ENCODE results near the gene BTD.
"Not testable (repeated sequence)": the region's sequence is repeated elsewhere in the genome, so short reads cannot be mapped to it uniquely, and the experiment has no call there.

The BTD gene, protein sequence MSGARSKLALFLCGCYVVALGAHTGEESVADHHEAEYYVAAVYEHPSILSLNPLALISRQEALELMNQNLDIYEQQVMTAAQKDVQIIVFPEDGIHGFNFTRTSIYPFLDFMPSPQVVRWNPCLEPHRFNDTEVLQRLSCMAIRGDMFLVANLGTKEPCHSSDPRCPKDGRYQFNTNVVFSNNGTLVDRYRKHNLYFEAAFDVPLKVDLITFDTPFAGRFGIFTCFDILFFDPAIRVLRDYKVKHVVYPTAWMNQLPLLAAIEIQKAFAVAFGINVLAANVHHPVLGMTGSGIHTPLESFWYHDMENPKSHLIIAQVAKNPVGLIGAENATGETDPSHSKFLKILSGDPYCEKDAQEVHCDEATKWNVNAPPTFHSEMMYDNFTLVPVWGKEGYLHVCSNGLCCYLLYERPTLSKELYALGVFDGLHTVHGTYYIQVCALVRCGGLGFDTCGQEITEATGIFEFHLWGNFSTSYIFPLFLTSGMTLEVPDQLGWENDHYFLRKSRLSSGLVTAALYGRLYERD

DNA sequence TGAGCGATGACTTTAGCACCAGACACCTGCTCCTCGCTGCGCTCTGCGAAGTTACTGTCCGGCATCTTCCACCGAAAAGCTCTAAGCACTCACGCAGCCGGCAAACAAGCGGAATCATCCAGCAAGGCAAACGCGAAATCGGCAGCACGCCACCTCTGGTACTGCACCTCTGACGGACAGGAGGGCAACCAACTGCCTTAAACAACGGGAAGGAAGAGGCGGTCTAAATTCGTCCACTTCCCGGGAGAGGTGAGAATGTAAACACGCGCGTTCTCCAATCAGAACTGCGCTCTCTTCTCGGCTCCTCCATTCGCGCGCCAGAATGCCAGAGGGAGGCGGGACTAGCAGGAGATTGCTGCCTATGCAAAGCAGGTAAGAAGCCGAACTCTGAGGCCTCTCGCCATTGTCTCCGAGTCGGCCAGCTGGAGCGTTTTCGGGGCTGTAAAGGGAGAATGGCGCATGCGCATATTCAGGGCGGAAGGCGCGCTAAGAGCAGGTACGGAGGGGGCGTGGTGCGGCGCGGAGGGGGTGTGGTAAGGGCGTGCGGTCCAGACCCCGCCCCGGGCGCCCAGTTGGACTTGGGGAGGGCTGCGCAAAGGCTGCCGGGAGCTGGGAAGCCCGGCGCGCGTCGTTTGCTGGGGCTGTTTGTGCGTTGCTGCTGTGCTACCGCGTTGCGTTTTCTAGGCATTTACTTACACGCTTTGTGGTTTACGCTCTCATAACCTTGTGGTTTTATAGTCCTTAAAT is at the start of gene BTD, which contains the start of gene HACL1:
TSS of gene BTD (plus strand) at position 347 of the 747 bp plus-strand sequence. CDS start 33,695 bp downstream, outside the sequence.
TSS of gene HACL1 (minus strand) at position 171 of the 747 bp plus-strand sequence. CDS start at position 65, 106 bp downstream.
- DNase-seq, result peak; percentile 99

DNA sequence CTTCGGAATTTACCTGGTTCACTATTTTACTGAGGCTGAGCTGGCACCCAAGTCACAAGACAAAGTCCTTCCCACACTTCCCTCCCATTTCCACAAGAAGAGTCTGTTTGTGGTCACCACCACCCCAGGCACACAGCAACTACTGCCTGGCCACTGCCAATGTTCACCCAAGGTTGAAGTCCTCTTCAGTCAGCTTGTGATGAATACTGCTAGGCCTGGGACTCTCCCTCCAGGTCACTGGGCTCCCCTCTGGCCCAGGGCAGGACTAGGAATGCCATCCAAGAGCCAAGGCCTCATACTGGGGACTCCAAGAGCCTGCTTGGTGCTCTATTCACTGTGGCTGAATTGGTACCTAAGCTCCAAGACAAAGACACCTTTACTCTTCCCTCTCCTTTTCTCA is 49.6 kb upstream of the BTD start:
- no peak for DNase-seq

DNA sequence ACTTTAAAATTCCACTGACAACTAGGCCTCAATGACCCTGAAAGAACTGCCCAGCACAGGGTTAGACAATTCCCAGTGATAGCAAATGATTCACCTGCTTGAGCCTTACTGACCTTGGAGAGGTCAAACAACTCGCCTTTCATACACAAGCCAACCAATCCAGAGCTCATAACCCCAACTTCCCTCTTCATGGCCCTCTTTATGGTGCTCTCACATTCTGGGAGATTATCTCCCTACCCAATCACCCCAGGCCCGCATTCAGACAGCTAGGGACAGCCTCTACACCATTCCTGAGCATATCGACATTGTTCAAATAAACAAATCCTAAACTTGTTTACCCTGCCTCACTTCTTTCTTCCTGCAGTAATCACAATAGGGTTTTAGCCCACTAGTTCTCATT is 47.8 kb upstream of the BTD start:
- DNase-seq, result no peak

DNA sequence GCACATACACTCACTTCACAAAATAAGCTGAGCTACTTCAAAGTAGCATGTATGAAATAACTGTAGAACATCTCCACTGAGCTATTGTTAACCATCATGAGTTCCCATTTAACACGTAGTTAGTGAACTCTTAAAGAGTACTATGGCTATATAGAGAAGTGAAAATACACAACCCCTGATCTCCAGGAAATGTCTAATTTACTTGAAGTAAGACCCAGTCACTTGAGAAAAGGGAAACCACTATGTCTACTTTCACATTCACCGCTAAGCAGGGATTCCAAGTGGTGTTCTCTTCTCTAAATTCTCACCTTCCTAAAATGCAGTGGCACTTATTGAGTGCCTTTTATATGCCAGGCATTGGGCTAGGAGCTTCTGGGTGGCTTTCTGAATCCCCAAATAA is 45.0 kb upstream of the BTD start:
- DNase-seq, result no peak

DNA sequence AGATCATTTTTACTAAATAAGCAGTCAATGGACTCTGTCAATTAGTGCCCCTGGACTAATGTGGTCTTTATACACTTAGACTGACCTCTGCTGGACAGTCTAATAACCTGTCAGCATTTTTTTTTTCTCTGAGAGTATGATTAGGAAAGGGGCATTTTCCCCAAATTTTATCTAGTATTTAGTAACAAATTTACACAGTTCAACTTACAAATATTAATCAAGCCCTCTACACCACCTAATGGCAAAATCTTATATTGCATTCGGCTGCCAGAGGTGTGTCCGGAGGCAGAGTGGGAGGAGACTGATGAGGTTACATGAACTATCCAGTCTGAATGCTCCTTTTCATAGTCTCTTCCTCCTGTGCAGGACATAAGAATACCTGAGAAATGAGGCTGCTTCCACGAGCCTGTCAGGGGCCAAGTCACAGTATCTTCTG is 44.0 kb upstream of the BTD start:
- peak; percentile 46 for DNase-seq

DNA sequence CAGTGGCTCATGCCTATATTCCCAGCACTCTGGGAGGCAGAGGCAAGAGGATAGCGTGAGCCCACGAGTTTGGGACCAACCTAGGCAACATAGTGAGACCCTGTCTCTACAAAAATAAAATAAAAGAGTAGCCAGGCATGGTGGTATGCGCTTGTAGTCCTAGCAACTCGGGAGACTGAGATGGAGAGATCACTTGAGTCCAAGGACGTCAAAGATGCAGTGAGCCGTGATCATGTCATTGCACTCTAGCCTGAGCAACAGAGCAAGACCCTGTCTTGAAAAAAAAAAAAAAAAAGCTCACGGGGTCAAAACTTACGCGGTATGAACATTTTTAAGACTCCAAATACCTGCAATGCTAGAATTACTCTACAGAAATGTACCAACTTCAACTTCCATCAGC is 43.0 kb upstream of the BTD start:
- no peak for DNase-seq

DNA sequence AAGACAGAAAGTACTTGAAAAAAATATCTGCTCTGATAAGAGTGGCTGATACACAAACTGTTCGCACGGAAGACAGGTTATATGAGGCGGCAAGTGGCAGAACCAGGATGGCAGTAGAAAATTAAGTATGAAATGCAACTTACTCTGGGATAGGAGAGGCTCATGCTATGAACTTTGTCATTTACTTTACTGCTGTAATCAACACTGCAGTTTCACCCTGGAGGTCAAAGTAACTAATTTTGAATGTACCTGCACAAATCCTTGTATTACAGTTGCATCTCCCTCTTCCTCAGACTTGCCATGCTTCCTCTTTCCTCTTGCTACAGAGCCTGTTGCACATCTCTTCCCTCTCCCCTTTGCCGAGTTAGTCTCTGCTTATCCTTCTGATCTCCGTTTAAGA is 39.0 kb upstream of the BTD start:
- DNase-seq, result no peak

DNA sequence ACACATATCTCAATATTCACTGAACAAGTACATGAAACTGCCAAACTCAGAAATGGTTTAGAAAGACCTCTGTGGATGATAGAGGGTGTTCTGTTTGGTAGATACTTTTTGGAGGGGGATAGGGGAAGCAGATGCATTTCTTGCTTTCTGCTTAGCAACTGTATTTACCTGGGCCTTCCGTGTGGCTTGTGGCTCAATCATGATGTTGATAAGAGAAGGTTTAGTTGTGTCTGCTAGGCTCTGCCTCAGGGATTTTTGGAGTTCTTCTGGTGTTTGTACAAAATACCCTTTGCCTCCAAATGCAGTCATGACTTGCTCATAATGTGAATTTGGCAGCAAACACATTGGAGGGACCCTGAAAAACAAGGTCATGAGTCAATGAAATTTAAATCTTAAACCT is 38.4 kb upstream of the BTD start:
- DNase-seq, result no peak

DNA sequence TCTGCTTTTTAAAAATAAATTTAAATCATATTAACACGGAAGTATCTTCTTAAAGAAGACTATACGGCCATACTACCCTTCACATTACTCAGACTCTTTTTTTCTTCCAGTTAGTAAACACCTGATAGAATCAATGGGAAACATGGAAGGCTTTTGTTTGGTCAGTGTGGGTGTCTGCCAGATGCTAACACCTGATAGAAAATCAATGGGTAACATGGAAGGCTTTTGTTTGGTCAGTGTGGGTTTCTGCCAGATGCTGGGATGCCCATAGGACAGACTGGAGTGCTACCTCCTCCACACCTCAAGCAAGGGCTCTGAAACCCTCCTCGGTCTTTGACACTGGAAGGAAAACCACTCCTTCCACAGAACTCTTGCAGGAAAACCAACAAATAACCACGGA is 29.4 kb upstream of the BTD start:
- no peak for DNase-seq

DNA sequence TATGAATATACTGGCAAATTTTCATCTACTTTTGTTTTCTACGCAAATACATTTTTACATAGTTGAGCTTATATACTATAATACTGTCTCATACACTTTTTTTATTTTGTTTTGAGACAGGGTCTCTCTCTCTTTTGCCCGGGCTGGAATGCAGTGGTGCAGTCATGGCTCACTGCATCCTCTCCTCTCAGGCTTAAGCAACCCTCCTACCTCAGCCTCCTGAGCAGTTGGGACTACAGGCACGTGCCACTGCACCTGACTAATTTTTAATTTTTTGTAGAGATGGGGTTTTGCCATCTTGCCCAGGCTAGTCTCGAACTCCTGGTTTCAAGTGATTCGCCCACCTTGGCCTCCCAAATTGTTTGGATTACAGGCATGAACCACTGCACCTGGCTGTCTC is 26.1 kb upstream of the BTD start:
- DNase-seq, result no peak

DNA sequence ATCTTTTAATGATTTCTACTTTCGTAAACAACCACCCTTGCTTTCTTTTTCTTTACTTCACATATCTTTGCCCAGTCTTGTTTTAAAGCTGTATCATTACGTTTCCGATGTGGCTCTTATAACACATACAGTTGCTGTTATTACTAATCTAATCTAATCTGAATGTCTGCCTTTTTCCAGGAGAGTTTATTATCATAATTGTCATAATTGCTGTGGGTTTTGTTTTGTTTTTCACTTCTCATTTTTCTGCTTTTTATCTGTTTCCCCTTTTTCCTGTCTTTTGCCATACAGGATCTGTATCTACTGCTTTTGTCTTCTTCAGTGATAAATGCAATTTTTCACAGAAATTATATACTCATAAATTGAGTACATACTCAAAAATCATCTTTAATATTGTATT is 25.1 kb upstream of the BTD start:
- no peak for DNase-seq

DNA sequence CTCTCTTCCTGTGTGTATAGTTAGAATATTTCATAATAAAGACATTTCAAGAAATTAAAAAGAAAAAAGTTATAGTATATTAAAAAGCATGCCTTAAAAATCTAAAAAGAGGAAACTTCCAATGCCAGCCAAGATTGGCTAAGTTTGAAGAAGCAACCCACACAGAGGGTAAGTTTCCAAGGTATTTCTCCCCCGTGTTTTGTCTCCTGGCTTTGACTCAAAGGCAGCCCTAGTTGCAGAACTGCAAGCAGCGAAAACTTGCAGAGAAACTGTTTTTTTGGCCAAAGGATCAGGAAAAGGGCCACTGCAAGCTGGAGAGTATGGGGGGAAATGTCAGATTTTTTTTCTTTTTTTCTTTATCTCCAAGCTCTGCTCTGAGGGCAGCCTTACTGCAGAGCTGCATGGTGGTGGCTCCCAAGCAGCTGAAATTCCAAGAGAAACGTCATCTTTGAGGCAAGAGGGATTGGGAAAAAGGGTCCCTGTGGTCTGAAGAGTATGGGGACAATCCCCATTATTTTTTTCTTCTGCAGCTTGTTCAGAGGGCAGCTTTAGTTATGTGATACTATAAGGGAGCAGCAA is 23.2 kb upstream of the BTD start:
- no peak for DNase-seq

DNA sequence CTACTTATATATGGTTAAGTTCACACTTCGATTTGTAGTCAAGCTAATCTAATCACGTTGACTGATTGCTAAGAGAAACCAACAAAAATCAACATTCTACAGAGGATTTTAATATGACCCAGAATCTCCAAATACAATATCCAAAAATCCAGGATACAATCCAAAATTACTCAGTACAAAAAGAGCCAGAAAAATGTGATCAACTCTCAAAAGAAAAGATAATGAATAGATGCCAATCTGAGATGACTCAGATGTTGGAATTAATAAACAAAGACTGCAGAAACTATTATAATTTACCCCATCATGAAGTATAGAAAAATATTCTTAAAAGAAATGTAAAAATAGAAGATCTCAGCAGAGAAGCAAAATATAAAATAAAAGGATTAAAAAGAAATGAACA is 22.5 kb upstream of the BTD start:
- DNase-seq, result no peak

DNA sequence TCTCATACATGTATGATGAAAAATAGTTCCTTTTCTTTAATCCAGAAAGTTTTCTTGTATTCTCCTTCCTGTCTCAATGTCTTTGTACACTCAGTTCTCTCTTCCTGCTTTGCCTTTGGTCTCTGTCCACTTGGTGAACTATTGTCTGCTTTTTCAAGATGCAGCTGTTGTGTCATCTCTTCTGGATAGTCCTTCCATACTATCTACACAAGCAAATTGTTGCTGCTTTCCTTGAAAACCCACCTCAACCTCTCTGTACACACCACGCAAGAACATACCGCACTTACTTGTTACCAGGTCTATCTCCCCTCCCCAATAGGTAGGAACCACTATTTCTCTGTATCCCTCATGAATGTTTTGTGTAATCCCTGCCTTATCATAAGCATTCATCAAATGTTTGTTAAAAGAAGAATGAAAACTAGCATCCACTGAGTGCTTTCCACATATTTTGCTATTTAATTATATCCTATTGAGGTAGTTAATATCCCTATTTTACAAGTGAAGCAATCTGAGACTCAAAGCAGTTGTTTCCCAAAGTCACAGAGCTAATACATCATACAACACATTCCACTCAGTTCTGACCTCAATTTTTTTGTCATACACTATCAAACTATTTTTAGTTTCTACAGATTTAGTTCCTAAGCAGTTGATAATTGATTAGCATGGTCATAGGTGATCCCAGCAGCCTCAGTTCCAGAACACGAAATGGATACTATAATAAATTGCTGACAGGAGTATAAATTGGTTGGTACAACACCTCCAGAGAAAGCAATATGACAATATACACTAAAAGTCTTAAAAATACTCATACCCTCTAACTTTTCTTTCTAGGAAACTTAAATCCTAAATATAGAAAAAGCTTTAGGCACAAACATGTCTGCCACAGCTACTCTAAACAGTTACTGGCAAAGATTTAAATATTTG is 19.8 kb upstream of the BTD start:
- DNase-seq, result no peak

DNA sequence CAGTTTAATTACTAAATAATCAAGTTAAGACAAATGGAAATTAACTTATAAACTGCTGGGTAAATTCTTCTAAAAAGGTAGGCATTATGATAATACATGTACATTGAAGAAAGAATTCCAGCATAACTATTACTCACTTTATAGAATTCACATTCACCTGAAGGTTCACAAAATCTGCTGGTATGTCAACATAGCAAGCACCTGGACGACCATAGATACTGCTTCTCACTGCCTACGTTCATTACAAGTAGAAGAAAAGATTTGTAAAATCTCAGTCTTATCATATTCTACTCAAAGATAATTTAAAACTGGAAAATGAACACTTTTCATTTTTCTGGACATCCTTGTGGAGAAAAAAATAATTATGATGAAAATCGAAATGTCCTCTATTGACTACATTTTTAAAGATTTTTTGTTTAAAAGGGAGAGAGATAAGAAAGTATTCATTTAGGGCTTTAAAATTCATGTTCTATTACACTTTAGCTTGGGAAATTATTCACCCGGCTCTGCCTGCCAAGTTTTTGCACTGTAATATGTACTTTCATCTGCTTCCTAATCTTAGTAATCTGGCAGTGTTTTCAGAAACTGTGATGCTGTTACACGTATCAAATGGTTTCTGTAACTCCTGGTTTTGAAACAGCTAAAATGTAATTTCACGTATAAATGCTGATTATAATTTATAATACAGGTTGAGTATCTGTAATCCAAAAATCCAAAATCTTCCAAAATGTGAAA is 16.3 kb upstream of the BTD start:
- DNase-seq, result no peak

DNA sequence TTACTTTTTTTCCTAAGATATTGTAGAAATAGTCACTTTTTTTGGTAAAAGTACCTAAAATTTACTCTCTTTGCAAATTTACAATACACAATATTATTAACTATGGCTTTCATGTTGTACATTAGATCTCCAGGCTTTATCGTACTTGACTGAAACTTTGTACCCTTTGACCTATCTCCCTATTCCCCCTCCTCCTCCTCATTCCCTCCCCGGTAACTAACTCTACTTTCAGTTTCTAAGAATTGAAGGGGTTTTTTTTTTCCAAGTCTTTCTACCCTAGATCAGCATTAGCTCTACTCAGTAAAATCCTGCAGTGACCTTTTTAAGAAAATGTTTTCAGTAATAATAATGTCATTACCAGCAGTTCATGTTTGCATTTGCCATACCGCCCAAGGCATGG is 10.3 kb upstream of the BTD start:
- DNase-seq, result no peak

DNA sequence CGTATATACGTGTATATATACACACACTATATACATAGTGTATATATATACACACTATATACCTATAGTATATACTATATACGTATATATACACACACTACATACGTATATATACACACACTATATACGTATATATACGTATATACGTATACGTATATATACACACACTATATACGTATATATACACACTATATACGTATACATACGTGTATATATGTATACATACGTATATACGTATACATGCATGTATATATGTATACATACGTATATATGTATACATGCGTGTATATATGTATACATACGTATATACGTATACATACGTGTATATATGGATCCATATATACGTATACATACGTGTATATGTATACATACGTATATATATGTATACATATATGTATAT is 9.6 kb upstream of the BTD start:
- DNase-seq, result no peak

DNA sequence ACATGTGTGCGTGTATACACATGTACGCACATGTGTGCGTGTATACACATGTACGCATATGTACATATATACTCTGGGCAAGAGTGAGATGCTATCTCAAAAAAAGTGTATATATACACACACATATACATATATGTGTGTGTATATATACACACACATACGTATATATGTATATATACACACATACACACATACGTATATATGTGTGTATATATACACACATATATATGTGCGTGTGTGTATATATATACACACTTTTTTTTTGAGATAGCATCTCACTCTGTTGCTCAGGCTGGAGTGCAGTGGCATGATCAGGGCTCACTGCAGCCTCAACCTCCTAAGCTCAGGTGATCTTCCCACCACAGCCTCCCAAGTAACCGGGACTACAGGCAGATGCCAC is 8.6 kb upstream of the BTD start:
- DNase-seq, result no peak

DNA sequence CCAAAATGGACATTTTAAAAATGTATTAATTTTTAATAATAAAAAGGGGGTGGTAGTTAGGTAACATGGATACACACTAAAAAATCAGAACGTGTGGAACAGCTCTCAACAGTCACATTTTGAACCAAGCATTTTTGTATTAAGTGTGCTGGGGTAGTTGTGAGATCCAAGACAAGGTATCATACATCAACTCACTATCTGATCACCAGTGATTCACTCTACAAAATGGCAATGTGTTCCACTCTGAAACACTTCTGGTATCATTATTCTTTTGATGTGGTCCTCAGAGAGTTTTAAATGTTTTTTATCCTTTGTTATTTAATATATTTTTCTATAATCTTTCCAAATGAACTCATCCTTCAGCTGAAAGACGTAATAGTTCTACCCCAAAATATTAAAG is 5.6 kb upstream of the BTD start:
- no peak for DNase-seq

DNA sequence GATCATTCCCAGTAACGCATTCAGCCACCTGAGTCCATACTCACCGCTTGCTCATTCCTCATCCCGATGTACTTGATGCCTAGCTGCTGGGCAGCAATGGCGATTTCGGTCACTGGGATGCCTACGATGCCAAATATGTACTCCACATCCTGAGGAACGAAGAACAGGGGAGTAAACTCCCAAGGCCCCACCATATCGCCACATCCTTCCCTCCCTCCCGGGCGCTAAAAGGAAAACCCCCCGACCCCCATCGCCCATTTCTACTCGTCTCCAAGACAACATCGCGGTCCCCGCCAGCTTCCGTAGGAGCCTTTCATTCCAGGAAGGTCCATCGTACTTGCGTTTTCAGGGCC is 523 bp upstream of the BTD start:
- DNase-seq, result no peak

DNA sequence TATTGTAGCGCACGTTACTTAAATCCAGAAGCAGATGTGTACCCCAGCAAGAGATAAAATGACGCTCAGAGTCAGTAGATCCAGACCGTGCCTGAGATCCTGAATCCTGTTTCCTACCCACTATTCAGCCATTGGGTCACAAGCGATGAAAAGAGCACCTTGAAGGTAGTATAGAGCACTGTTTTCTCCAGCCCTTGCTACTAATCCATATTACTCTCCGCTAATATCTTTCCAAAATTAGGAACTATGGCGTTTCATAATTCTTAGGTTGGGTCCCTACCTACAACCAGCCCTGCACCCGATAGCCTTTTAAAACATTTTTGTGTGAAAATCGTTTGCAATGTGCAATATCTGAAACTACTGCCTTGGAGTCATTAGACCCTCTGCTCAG is 596 bp downstream of the BTD start:
- no peak for DNase-seq

DNA sequence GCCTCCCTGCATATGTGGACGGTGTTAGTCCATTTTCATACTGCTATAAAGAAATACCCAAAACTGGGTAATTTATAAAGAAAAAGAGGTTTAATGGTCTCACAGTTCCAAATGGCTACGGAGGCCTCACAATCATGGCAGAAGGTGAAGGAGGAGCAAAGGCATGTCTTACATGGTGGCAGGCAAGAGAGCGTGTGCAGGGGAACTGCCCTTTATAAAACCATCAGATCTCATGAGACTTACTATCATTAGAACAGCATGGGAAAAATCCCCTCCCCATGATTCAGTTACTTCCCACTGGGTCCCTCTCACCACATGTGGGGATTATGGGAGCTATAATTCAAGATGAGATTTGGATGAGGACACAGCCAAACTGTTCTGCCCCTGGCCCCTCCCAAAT is 1.3 kb downstream of the BTD start:
- not testable (repeated sequence) for DNase-seq

Data from stimulated activated CD8-positive, alpha-beta memory T cell treated with anti-CD3 and anti-CD28 coated beads, Interleukin-4, amount 100 ng/mL, for 48 hours (primary cell).